Activated CD4-positive, alpha-beta T cell treated with anti-CD3 and anti-CD28 coated beads, Interleukin-2, Interleukin-6, amounts not matched to agents 100 ng/mL and 50 ng/mL, durations not matched to agents 16 hours and 8 hours (primary cell): ENCODE measurements around the gene POU2F1.

Source experiments
- DNase-seq: peaks from one replicate; pipeline ENCODE4 v3.0.0-alpha.2; 2020

POU2F1 gene

GRCh38 chr1:167325151-167325550, 104.5 kb downstream of the POU2F1 start:
- DNase-seq = no peak

DNA sequence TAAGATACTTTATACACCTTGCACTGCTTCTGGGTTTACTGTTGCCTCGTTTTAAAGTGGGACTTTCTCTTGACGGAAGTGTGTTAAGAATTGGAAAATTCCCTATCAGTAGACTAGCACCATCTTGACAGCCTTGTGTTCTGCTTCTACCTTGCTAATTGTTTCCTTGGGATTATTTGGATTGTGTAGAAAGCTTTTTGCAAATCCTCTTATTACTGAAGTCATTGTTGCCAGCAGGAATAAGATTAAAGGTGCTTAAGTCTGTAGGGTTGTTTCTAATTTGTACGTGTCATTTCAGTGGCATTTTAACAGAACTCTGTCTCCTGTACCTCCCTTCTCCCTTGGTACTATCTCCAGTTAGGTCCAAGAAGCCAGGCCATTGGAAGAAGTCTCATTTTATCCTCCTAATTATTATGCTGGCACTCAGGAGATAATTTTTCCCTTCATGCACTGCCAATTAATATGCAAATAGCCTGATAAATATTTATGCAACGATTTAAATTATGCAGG, 107.7 kb downstream of the POU2F1 start:
- DNase-seq = no peak

GRCh38 chr1:167328816-167329483, 108.3 kb downstream of the POU2F1 start:
- DNase-seq = no peak

GRCh38 chr1:167330601-167331293, 110.1 kb downstream of the POU2F1 start:
- no peak for DNase-seq

DNA sequence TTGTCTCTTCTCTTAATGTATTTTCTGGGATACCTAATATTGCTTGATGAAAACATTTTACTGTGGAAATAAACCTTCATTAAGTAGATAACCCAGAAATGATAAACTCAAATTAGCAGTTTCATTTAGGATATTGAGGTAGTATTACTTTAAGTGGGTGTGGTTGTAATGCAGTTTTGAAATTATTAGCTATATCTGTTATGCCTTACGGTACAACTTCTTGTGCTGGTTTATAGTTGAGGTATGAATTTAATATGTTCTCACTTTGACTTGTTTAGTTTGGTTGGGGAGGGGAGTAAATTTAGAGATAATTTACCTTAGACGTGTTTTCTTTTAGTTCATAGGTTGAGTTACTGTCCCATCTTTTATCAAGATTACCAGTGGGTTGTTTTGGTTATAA, 111.0 kb downstream of the POU2F1 start:
- peak; percentile 10 for DNase-seq

DNA sequence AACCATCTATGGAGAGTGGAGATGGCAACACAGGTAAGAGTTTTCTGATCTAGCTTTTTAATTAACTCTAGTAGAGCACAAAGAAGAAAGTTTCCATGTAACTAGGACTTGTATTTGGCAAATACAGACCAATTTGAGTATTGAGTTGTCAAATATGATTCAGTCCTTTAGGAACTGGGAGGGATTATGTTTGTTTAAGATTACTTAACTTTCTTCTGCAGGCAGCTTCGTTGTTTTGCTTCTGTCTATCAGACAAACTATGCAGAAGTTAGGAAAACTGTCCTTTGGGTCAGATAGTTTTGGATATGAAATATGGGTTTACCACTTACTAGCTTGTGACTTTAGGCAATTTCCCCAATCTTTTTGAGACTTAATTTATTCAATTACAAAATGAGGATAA, 111.8 kb downstream of the POU2F1 start:
- DNase-seq = no peak

- no peak for DNase-seq
These were observed 112.4 kb downstream of the POU2F1 start for GRCh38 chr1:167333124-167333523.

- no peak for DNase-seq
These were observed 113.0 kb downstream of the POU2F1 start for GRCh38 chr1:167333703-167334102.

DNA sequence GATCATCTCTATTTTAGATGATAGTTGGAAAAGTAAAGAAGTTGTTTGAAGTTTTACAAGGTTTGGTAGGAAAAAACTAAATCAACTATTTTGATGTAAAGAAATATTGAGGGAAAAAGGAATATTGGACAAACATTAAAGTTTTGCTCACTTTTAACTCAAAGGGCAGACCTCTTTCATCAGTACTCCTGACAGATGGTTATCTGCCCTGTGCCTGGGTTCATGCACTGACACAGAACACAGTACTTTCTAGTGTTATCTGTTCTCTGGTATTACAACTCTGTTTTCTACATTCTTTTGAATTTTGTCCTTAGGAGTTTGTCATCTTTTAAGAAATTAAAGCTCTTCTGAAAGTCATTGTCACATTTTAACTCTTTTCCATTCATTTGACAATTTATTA, 118.7 kb downstream of the POU2F1 start:
- no peak for DNase-seq

DNA sequence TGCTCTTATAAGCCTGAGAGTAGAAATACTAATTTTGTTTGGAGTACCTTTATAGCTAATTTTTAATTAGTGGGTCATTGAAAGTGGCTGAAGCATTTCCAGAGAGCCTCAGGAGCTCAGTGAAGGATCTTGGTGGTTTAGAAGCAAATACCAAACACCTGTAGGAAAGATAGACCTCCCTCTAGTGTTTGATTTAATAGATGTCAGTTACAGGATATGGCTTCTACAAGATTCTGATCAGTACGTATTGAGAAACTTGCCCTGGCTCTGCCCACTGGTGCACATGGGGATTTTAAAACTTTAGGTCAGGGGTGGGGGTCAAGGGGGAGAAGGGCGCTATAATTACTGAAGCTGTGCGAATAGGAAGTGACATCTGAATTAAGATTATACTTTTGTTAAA, 122.2 kb downstream of the POU2F1 start:
- DNase-seq = peak; percentile 3

DNA sequence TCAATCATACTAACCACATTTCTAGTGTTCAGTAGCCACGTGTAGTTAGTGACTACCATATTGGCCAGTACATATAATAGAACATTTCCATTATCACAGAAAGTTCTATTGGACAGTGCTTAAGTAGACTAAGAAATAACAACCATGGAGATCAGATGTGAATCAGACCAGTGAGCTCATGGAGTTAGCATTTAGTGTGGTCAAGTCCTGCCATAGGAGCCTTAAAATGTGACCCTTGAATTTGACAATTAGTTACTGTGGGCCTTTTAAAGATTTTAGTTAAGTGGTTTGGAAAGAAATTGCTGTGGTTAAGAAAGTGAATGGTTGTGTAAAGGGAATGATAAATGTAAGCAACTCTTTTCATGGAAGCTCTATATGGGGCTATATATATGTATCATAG, 123.4 kb downstream of the POU2F1 start:
- no peak for DNase-seq

DNA sequence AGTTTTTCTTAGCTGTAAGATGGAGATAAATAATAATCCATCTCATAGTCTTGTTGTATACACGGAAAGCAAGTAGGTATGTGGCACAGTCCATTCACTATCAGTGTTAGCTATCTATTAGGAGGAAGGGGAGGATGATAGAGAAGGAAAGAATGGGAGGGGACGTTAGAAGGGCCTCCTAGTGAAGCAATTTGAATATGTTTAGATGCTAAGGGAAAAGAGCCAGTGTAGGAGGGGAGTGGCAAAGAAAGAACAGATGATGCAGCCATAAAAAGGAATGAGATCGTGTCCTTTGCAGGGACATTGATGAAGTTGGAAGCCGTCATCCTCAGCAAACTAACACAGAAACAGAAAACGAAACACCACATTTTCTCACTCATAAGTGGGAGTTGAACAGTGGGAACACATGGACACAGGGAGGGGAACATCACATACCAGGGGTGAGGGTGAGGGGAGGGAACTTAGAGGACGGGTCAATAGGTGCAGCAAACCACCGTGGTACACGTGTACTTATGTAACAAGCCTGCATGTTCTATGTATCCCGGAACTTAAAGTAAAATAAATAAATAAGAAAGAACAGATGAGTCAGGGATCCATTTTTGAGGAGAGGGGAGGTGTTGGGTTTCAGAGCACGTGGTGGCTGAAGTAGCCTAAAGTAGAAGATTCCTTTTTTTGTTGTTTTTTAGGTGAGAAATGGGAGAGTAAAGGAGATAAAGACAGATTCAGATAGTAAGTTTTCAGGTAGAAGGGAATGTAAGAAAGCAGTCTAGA, 124.1 kb downstream of the POU2F1 start:
- no peak for DNase-seq

- DNase-seq = no peak
These were observed 124.7 kb downstream of the POU2F1 start for GRCh38 chr1:167345386-167345733.

DNA sequence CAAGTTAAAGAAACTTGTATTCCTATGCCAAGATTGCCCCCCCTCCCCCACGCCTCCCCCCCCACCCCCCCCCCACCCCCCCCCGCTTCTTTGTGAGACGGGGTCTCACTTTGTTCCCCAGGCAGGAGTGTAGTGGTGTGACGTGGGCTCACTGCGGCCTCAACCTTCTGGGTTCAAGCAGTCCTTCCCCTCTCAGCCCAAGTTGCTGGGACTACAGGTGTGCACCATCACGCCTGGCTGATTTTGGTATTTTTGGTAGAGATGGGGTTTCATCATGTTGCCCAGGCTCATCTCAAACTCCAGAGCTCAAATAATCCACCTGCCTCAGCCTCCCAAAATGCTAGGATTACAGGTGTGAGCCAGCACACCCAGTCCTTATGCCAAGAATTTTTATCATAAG, 136.6 kb downstream of the POU2F1 start:
- DNase-seq = no peak

DNA sequence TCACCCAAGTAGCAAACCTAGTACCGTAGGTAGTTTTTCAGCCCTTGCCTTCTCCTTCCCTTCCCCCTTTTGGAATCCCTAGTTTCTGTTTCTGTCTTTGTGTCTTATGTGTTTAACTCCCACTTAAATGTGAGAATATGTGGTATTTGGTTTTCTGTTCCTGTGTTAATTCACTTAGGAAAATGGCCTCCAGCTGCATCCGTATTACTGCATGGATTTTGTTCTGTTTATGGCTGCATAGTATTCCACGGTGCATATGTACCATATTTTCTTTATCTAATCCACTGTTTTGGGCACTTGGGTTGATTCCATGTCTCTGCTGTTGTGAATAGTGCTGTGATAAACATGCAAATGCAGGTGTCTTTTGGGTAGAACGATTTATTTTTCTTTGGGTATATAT, 138.6 kb downstream of the POU2F1 start:
- DNase-seq = no peak

DNA sequence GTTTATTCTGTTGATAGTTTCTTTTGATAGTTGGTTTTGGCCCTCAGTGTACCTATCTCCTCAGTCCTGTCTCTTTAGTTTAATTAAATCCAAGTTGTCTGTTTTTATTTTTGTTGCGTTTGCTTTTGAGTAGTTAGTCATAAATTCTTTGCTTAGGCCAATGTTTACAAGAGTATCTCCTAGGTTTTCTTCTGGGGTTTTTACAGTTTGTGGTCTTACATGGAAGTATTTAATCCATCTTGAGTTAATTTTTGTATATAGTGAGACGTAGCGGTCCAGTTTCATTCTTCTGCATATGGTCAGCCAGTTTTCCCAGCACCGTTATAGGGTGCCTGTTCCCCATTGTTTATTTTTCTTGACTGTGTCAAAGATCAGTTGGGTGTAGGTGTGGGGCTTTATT, 139.4 kb downstream of the POU2F1 start:
- DNase-seq = no peak

DNA sequence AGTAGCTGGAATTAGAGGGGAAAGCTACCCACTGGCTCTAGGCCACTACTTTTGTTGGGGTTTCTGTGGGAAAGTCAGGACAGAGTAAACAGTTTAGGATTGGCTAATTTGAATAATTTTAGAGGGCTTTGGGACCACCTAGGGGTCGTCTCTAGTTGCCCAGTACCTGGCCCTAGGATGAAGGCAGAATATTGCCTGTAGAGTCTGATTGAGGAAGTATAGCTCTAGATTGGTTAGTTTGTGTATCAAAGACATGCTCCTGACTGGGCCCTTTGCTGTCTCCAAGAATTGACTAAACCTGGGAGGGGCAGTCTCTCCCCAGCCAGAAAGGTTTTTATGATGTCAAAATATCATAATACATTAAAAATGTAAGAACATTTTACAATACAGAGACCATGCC, 142.0 kb downstream of the POU2F1 start:
- no peak for DNase-seq

DNA sequence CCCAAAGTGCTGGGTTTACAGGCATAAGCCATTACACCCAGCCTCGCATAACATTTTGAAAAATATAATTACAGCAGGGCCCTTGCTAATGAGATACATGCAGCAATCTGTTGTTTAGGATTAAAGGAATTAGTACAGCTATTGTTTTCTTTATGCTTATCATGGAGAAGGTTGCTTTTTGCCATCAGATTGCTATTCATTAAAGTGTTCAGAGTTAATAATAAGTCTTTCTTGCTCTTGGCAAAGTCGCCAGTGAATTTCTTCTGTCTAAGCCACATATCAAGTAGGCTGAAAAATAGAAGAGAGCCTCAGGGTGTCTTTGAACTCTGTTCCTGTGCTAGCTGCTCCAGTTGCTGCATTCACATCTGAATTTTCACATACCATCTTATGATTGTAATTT, 144.1 kb downstream of the POU2F1 start:
- no peak for DNase-seq

- no peak for DNase-seq
These were observed 144.7 kb downstream of the POU2F1 start for GRCh38 chr1:167365360-167365759.

DNA sequence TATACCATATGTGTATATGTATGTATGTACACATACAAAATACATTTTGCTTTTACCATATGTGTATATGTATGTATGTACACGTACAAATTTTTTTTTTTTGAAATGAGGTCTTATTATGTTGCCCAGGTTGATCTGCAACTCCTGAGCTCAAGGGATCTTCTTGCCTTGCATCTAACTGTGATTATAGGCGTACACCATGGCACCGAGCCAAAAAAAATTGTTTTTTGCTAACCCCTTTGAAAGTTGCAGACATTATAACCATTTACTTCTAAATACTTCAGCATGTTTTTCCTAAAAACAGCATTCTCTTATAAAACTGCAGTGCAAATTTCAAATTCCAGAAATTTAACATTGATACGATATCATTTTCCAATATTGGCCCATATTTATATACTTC, 147.0 kb downstream of the POU2F1 start:
- no peak for DNase-seq

DNA sequence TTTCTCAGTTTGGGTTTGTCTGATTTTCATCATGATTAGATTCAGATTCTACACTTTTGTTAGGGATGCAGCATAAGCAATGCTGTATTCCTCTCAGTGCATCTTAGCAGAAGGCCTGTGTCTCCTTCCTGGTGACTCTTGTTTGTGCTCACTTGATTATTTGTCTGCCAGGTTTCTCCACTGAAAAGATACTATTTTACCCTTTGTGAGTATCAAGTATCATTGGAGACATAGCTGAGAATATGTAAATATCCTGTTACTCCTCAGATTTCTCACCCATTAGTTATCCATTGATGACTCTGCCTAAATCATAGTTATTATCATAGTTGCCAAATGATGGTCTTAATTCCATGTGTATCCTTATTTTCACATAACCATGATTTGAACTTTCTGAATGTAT, 148.5 kb downstream of the POU2F1 start:
- DNase-seq = no peak

GRCh38 chr1:167369933-167370332, 149.2 kb downstream of the POU2F1 start:
- DNase-seq = no peak

DNA sequence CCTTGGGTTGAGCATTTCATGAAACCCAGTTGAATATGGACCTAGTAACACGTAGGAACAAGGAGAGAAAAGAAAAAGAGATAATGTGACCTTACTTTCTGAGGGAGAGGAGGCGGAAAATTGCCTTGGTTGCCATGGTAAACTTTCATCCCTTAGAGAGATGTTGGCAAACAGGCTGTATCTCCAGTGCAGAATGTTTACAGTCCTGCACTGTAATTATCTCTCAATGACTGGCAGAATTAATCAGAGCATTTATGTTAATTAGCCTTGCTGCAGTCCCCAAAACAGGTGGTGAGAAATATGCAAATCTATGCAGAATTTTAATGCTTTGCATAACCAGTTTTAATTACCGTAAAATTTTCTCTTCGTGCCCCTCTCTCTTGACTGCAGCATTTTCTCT, 150.3 kb downstream of the POU2F1 start:
- no peak for DNase-seq

- DNase-seq = no peak
These were observed 152.7 kb downstream of the POU2F1 start for GRCh38 chr1:167373398-167373797.
